Pancreas (tissue), 10 donors: ENCODE measurements around the gene WDR81. TPM values are rescaled to one million over a fixed set of nuclear protein-coding genes. Genes with fewer than 3 reads are reported as not detected.

Experiments used
- ATAC-seq, 4 donors: fragments of 200-7000 bp; cut with Tn5 transposase; one replicate each; pipeline versions ENCODE4 v1.8.0 to v1.9.1; 2020; ENCODE audit warnings: mild to moderate bottlenecking in 4 of 4, moderate library complexity in 4 of 4
- DNase-seq, 6 donors: peaks; one replicate each; pipeline ENCODE4 v3.0.0-alpha.2; 2020
- FAIRE-seq: peaks from 2 replicates; lab custom pipeline; 2012; peaks lifted over from hg19 to GRCh38; lab: Jason Lieb, UNC
- H3K27ac ChIP-seq, 4 donors: fragments of 200-600 bp; sonication (generic); 1 replicate in 3 of 4; 2 replicates in 1 of 4; pipeline versions ENCODE4 v1.5.0 to v1.8.0; 2020
- H3K27me3 ChIP-seq, 4 donors: fragments of 200-600 bp; one replicate each; pipeline ENCODE4 v1.8.0; 2021
- H3K36me3 ChIP-seq, 3 donors: fragments of 200-600 bp; sonication (generic) in 1 of 3; one replicate each; pipeline versions ENCODE4 v1.5.0 to v1.8.0; 2020 to 2021
- H3K4me1 ChIP-seq, 3 donors: fragments of 200-600 bp; one replicate each; pipeline ENCODE4 v1.8.0; 2021
- H3K4me3 ChIP-seq, 4 donors: fragments of 200-600 bp; sonication (generic) in 2 of 4; one replicate each; pipeline versions ENCODE4 v1.5.0 to v1.8.0; 2020 to 2021
- H3K9me3 ChIP-seq, 4 donors: fragments of 200-600 bp; one replicate each; pipeline ENCODE4 v1.8.0; 2021
- CTCF ChIP-seq, 4 donors: fragments of 200-600 bp; sonication (generic) in 3 of 4; IDR thresholded peaks; one replicate each; pipeline versions ENCODE4 v1.5.0 to v1.8.0; 2021; ENCODE audit warnings: antibody characterized with exemption in 4 of 4
- WGBS, 2 donors: extraction: QIAGEN DNeasy Blood & Tissue Kit; methylation state at CpG; one replicate each; pipeline ENCODE4 v1.1.7; 2013; 5-methylcytosine and 5-hydroxymethylcytosine counted together
- intact Hi-C, 3 donors: fragments of 100-400 bp; cut with DNase I; formaldehyde crosslinking; loops; one replicate each; pipeline versions ENCODE4 v1.11.1 to v1.14.2; 2022
- polyA plus RNA-seq, 2 donors: library from polyadenylated mRNA; stranded (reverse); fragments of 200-250 nt; gene quantifications; one replicate each; pipeline ENCODE4 v1.2.3, GENCODE V29; 2013
- total RNA-seq, 6 donors: library from RNA; stranded (reverse); fragmentation: NEBNext Ultra II Directional in 4 of 6; extraction: Animal tissue kit (Norgen Biotek cat#: 25700) in 4 of 6; gene quantifications; one replicate each; pipeline versions ENCODE4 v1.2.1 to v1.2.4, GENCODE V29; 2021 to 2023
- donor health status: healthy with polysubstance abuse.
- donor health status: DM: no; HTN: no; CAD: no; lungs with moderate emphysema.
- donor health status: DM: no; HTN: no; CAD: no.
- donor health status: control.
- donor health status: control.
- donor health status: Bipolar disorder and iron deficiency.
- donor health status: DM: yes; HTN: yes; CAD: no.
- donor health status: DM: no; HTN: no; CAD: no.
- donor health status: DM: no; HTN: no; CAD: no.
- donor health status: DM: yes; HTN: yes; CAD: no.

Gene WDR81
- total and polyA plus RNA-seq, 8 donors, result 5.7 to 24.4 (median 9.4) TPM

GRCh38 chr17:1776328-1776727, 51.8 kb downstream of the WDR81 start:
- WGBS, 2 donors, result 89 to 90% methylated on average over 10 of the region's 10 CpGs
- H3K36me3 ChIP-seq, result peaks cover 0 to 13% (median 0%) of the 10 kb centered on the region in 3 donors
- intact Hi-C loops, result loop anchor here in 1 of 3 donors (10.0 kb wide), 1 partner anchor 52 kb away; the partner anchor contains the start of gene WDR81
- no peaks in the 10 kb centered on the region for H3K9me3 ChIP-seq
- FAIRE-seq, result no peak
- no peak overlapping the region for H3K4me3 ChIP-seq
- no peaks in the 10 kb centered on the region for H3K27me3 ChIP-seq
- TF ChIP-seq CTCF (IDR thresholded peaks at IDR 0.05), result no peak
- H3K4me1 ChIP-seq, result no peaks in the 10 kb centered on the region
- no peak for ATAC-seq
- H3K27ac ChIP-seq, result no peak overlapping the region
- no peak for DNase-seq

GRCh38 chr17:1776857-1777256, 52.4 kb downstream of the WDR81 start:
- 91 to 93% methylated on average over 7 of the region's 7 CpGs for WGBS, 2 donors
- no peak for FAIRE-seq
- intact Hi-C loops, result loop anchor here in 1 of 3 donors (10.0 kb wide), 1 partner anchor 52 kb away; the partner anchor contains the start of gene WDR81
- H3K4me1 ChIP-seq, result no peaks in the 10 kb centered on the region
- ATAC-seq, result no peak
- no peak for TF ChIP-seq CTCF (IDR thresholded peaks at IDR 0.05)
- H3K27ac ChIP-seq, result no peak overlapping the region
- no peak for DNase-seq
- H3K4me3 ChIP-seq, result no peak overlapping the region
- peaks cover 0 to 13% (median 0%) of the 10 kb centered on the region in 3 donors for H3K36me3 ChIP-seq
- no peaks in the 10 kb centered on the region for H3K27me3 ChIP-seq
- no peaks in the 10 kb centered on the region for H3K9me3 ChIP-seq

GRCh38 chr17:1779571-1780131, 55.1 kb downstream of the WDR81 start:
- 63 to 67% methylated on average over 8 of the region's 8 CpGs for WGBS, 2 donors
- ATAC-seq (peak in 2 of 4 donors; percentile 28 to 44), DNase-seq (peak in 1 of 6 donors; percentile 38), FAIRE-seq (peak; percentile 37)
- Histone ChIP-seq H3K4me1 (no peaks in the 10 kb centered on the region), H3K27ac (peak overlapping the region in 1 of 4 donors; percentile 10), H3K4me3 (no peak overlapping the region), H3K9me3 (no peaks in the 10 kb centered on the region), H3K36me3 (peaks cover 0 to 16% (median 0%) of the 10 kb centered on the region in 3 donors), H3K27me3 (no peaks in the 10 kb centered on the region)
- TF ChIP-seq CTCF (IDR thresholded peaks at IDR 0.05), result no peak
- intact Hi-C loops, result loop anchor here in 1 of 3 donors (10.0 kb wide), 1 partner anchor 55 kb away; the partner anchor contains the start of gene WDR81

GRCh38 chr17:1782171-1782567, 57.7 kb downstream of the WDR81 start:
- Histone ChIP-seq H3K27me3 (no peaks in the 10 kb centered on the region), H3K4me1 (no peaks in the 10 kb centered on the region), H3K4me3 (no peak overlapping the region), H3K9me3 (no peaks in the 10 kb centered on the region), H3K27ac (peak overlapping the region in 1 of 4 donors; percentile 64), H3K36me3 (peaks cover 0 to 26% (median under 1%) of the 10 kb centered on the region in 3 donors)
- intact Hi-C loops, result no loop called here
- ATAC-seq (no peak), DNase-seq (peak in 1 of 6 donors; percentile 3), FAIRE-seq (no peak)
- WGBS, 2 donors, result 70 to 74% methylated on average over 6 of the region's 6 CpGs
- TF ChIP-seq CTCF (IDR thresholded peaks at IDR 0.05), result no peak

- Histone ChIP-seq H3K27me3 (no peaks in the 10 kb centered on the region), H3K36me3 (peaks cover 0 to 27% (median 4%) of the 10 kb centered on the region in 3 donors), H3K4me1 (no peaks in the 10 kb centered on the region), H3K9me3 (no peaks in the 10 kb centered on the region), H3K27ac (peak overlapping the region in 2 of 4 donors; percentile 64 to 70), H3K4me3 (no peak overlapping the region)
- 87 to 94% methylated on average over 16 to 19 of the region's 19 CpGs for WGBS, 2 donors
- TF ChIP-seq CTCF (IDR thresholded peaks at IDR 0.05), result no peak
- intact Hi-C loops, result no loop called here
- ATAC-seq (peak in 2 of 4 donors; percentile 5 to 13), DNase-seq (peak in 1 of 6 donors; percentile 68), FAIRE-seq (no peak)
Measured at GRCh38 chr17:1783271-1783670, 58.8 kb downstream of the WDR81 start.
